GM18861 (cell line): ENCODE results near the gene SLC43A1.
A peak's percentile ranks its signal among the peaks of the same experiment; 100 is the strongest.

ENCODE experiments used
- ATAC-seq: cut with Tn5 transposase; IDR thresholded peaks from one replicate; pipeline ENCODE4 v1.9.1; 2021; ENCODE audit not compliant: unreplicated experiment

Gene SLC43A1

GRCh38 chr11:57529012-57529411 is 13.5 kb upstream of the SLC43A1 start:
- no peak for ATAC-seq

- ATAC-seq: no peak
These were observed 11.6 kb upstream of the SLC43A1 start for GRCh38 chr11:57527056-57527631.

GRCh38 chr11:57523419-57523818 is 7.9 kb upstream of the SLC43A1 start:
- no peak for ATAC-seq

GRCh38 chr11:57521116-57521515 is 5.6 kb upstream of the SLC43A1 start:
- no peak for ATAC-seq

GRCh38 chr11:57516061-57516443 is 550 bp upstream of the SLC43A1 start:
- no peak for ATAC-seq

GRCh38 chr11:57514538-57515331 is 767 bp downstream of the SLC43A1 start:
- peak; percentile 27 for ATAC-seq

GRCh38 chr11:57513911-57514537 is 1.5 kb downstream of the SLC43A1 start:
- ATAC-seq: peak; percentile 42

- no peak for ATAC-seq
These were observed 2.1 kb downstream of the SLC43A1 start for GRCh38 chr11:57513452-57513795.

- ATAC-seq: no peak
These were observed 2.7 kb downstream of the SLC43A1 start for GRCh38 chr11:57512646-57513451.

GRCh38 chr11:57511741-57512430 is 3.6 kb downstream of the SLC43A1 start:
- ATAC-seq: no peak

GRCh38 chr11:57508341-57509170 is 6.9 kb downstream of the SLC43A1 start:
- no peak for ATAC-seq

GRCh38 chr11:57506522-57506921 is 9.0 kb downstream of the SLC43A1 start:
- no peak for ATAC-seq

- no peak for ATAC-seq
These were observed 11.0 kb downstream of the SLC43A1 start for GRCh38 chr11:57504511-57504910.

- ATAC-seq: no peak
These were observed 12.6 kb downstream of the SLC43A1 start for GRCh38 chr11:57502870-57503269.

- ATAC-seq: no peak
These were observed 13.1 kb downstream of the SLC43A1 start for GRCh38 chr11:57502376-57502775.

- no peak for ATAC-seq
These were observed 13.5 kb downstream of the SLC43A1 start for GRCh38 chr11:57501953-57502352.

GRCh38 chr11:57500926-57501325 is 14.6 kb downstream of the SLC43A1 start:
- ATAC-seq: no peak

GRCh38 chr11:57500515-57500914 is 15.0 kb downstream of the SLC43A1 start:
- ATAC-seq: no peak

- ATAC-seq: no peak
These were observed 15.5 kb downstream of the SLC43A1 start for GRCh38 chr11:57499983-57500461.

GRCh38 chr11:57499413-57499982 is 16.0 kb downstream of the SLC43A1 start:
- ATAC-seq: peak; percentile 99
